ENCODE data around the gene PGM1.
A peak's percentile ranks its signal among the peaks of the same experiment; 100 is the strongest.

Gene PGM1

DNA sequence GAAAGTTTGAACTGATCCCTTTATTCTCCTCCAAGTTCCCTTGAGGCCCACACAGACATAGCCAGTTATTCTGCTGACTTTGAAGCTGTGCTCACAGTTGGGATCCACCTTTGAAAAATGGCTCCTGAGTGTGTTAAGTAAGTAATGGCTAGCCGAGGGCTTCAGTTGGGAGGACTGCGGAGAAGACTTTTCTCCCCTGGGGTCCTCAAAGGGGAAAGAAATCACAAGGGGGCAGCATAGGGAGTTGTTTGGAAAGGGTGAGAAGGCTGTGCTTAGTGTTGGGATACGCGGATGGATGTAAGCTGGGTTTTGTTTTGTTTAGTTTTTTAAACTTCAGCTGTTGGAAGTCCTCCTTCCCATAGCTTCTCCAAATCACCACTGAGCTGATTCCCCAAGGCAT is 8.3 kb downstream of the PGM1 start:
- no peak for DNase-seq

DNA sequence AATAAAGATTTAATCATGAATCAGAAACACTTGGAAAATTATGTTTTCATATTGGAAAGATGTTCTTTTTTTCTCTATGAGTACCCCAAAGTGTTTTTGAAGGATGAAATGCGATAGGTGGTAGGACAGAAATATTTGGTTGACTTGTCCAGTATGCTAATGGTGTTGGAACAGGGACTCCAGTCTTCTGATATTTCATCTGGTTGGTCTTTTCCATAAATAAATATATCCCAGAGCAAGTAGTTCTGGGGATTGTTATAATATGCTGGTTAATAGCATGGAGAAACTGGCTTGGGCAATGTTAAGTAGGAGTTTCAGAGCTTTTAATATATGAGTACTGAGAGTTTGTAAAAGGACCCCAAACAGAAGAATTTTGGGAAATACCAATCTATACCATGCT is 8.7 kb downstream of the PGM1 start:
- DNase-seq: no peak

DNA sequence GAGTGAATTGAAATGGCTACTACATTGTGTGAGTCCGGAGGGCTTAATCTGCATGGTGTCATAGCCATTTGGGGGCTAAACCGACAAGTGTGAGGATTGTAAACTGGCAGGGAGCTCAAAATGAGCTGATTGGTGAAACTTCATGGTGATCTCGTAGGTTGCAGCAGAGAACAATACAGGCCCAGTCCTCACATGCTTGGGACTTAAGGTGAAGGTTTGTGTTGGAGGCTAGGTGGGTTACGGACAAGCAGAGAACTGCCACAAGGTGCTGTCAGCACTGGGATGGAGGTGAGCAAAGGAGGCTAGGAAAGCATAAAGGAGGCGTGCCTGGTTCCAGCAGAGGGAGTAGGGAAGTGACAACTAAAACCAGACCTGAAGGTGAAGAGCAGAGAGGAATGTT is 9.4 kb downstream of the PGM1 start:
- DNase-seq: no peak

DNA sequence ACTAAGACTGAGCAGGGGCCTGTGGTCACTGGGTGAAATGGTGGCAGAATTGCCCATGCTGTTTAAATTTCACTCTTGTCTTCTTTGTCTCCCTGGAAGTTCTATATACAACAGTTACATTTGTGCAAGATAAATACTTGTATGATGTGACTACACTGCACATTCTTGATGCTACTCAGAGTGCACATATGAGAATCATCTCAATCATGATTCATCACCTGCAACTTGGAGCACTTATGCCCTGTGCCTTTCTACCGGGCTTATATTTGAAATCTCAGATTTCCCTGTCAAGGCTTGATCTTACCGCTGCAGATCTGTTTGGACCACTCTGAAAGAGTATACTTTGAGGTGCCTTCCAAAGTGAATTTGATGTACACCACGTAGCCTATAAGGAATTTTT is 10.6 kb downstream of the PGM1 start:
- no peak for DNase-seq

DNA sequence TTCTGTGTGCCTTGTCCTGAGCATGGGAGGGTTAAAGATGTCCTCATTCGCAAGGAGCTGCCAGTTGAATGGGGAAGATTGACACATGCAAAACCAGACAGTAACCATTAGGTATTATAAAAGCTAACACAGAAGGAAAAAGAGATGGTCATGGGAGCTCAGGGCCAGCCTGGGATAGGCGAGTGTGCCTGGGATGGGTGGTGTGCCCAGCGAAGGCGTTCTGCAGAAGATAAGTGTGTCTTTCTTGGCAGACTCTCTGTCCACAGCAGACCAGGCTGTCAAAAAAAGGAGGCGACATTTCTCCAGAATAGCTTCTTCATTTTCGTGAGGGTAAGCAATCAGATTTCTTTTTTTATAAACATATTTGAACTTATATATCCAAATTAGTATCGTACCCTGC is 14.1 kb downstream of the PGM1 start:
- DNase-seq: no peak

DNA sequence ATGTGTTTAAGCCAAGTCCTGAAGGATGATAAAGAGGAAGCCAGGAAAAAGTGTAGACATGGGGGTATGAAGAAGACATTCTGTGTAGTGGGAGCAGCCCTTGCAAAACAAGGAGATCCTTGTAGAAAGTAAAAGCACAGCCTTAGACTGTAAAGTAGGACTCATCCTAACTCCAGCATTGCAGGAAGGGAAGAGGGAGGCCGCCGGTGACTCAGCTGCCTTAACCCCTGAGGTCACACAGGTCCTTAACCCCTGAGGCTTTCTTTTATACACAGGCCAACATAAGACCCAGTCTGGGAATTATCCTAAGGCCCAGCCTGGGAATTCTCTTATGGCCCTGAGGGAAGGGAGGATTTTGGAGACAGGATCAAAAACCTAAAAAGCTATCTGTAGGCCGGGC is 18.0 kb downstream of the PGM1 start:
- no peak for DNase-seq

DNA sequence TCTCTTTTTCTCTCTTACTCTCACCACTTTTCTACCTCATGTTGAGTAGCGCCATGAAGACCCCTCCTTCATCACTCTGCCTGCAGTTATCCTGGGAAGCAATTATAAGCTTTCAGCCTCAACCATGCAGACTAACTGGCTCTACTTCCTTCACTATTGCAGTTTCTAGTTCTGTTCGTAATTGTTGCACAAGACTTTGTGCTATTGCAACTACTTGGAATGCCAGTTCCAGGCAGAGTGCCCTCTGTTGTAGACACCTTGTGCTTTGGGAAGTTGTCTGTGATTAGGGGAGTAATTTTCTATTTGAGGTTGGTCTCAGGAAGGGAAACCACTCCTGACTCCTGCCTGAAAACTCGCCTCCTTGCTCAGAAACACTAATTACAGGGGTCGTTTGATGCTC is 19.4 kb downstream of the PGM1 start:
- no peak for DNase-seq

DNA sequence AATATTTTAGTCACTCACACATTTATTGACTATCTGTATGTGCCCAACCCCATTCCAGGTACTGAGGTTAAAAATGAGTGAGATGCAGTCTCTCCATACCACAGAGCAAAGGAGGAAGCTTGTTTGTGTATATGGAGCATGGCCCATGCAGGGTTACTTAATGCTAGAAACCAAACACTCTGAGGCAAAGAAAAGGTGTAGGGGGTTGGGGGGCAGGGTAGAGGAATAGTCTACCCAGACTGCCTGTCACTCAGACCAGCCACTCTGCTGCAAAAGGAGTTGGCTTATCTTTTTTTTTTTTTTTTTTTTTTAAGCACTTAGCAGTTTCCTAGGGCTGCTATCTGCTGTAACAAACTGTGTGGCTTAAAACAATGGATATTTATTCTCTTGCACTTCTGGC is 19.8 kb downstream of the PGM1 start:
- DNase-seq: no peak

DNA sequence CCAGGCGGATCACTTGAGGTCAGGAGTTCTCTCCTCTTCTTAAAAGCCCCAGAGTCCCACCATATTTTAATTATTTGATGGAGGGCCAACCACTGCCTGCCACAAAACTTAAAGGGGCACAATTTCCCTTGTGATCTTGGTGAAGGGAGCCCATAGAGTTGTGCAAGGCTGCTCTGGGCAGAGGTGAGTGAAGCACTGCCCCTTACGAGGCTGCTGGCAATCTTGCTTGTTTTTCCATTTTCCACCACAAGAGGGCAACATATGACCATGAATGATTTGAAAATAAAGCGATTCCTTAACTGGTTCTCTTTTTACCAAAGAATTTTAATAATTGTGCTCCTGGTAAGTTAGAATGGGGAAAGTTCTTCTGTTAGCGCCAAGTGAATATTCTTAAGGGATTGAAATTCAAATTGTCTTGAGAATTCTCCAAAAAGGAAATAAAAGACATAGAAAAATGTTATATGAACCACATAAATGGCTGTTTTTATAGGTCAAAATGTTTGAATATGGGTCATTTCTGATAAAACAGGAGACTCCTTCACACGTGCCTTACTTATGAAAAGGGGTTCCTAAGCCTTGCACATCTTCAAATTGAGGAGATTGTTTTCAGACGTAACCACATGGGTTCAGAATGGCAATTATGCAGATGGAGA is 22.7 kb downstream of the PGM1 start:
- DNase-seq: peak; percentile 84

DNA sequence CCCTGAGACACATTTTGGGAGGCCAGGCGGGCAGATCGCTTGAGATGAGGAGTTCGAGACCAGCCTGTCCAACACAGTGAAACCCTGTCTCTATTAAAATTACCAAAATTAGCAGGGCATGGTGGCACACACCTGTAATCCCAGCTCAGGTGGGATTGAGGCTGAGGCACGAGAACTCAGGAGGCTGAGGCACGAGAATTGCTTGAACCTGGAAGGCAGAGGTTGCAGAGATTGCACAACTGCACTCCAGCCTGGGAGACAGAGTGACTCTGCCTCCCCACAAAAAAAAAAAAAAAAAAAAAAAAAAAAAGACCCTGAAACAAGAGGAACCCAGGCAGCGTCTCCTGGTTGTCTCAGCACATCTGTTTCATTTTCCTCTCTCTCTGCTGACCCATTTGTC is 24.2 kb downstream of the PGM1 start:
- no peak for DNase-seq

DNA sequence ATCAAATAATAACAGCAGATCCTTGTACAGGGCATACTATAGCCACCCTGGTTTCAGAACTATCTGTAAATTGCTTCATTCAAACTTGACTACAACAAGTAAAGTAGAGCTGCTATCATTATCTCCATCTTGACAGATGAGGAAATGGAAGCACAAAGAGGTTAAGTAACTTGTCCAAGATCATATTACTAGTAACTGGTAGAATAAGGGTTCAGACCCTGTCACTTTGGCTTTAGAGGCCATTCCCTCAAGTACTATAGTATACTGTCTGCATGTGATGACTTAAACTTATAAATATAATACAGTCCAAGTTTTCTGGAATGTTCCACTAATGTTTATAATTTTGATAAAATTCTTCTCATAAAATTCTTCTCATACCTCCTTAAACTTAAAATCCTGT is 24.8 kb downstream of the PGM1 start:
- DNase-seq: no peak

DNA sequence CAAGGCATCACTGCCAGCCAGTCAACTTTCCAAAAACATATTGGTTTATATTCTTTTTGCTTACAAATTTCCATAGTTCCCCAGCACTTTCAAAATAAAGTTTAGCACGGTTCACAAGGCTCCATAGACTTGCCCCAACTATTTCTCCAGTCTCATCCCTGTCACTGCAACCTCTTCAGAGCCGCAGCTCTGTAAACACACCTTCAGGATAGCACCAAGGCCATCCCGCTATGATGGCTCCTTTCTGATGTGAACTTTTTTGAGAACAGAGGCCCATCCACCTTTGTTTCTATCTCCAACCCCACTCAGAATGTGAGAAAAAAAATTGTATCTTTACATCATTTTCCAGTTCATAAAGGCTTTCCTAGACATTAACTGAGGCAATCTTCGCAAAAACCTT is 26.3 kb downstream of the PGM1 start:
- DNase-seq: no peak

DNA sequence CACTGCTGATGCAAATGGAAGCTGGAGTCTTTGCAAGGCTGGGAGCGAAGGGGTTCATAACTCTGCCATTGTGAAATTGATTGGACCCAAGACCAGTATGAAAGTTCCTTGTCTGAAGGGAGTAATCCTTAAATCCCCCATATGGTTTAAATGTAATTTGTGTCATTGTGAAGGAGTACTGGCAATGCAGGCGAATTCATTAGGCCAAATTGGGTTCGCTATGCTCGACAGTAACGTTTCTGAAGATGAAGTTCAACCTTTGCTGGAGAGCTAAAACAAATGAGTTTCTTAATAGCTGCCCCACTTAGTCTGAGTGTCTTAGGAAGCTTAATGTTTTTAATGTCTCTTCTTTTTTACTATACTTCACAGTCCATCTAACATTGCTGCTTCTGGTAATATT is 27.5 kb downstream of the PGM1 start:
- DNase-seq: no peak

DNA sequence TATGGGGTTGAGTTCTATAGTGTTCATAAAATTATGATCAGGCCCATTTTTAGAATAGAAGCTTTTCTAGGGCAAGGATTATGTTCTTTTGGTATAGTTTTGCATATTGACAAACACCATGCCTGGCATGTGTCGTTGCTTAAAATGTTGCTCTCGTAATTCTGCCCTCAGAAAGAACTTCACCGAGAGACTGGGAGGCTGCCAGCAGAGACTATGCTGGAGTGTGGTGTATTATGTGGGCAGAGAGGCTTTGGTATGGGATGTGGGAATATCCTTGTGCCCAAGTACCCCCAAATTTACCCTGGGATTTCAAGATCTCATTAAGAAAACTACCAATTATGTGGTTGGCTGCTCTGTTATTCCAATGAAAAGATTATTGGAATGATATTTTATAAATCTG is 27.9 kb downstream of the PGM1 start:
- no peak for DNase-seq

DNA sequence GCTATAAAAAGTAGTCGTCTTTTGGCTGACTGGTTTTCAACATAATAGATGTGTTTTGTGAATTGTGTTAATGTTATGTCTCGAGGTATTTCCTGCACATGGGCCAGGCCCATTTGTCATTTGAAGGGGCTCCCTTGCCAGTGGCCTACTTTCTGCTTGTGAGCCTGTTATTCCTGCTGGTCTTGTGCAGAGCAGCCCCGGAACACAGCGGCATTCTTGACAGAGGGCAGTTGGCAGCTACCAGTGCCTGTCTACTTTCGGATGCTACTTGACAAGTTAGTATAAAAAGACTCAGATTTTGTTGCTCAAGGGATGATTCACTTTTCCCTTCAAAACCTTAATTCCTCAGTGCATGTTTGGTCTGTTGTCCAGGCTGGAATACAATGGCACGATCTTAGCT is 28.5 kb downstream of the PGM1 start:
- DNase-seq: no peak

DNA sequence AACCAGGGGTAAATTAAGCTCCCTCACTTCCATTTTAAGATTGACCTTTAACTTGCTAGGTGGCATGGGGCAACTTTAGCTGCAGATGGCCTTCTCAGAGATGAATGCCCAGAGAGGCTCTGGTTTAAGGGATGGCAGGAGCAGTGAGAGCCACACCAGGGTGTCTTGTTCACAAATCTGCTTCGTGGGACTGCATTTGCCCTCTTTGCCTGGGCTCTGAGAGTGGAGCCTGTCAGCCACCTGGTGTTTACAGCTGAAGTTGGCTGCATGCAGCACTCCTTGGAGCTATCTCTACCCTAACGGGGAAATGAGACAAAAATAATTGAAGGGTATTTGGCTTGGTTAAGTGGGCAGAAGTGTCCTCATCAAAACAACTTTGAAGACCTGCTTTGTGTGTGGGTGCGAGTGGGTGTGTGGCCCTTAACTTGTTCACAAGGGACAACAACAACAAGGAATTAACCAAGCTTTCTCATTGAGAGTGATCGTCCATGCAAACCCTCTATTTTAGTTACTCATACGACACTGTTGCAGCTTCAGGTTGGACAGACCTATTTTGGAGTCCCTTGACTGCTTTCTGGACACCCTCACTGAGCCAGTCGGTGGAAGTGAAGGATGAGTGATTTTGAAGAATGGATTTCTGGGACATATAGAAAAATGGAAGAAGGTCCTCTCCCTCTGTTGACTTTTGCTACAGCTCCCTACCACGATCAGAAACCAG is 29.8 kb downstream of the PGM1 start:
- no peak for DNase-seq

DNA sequence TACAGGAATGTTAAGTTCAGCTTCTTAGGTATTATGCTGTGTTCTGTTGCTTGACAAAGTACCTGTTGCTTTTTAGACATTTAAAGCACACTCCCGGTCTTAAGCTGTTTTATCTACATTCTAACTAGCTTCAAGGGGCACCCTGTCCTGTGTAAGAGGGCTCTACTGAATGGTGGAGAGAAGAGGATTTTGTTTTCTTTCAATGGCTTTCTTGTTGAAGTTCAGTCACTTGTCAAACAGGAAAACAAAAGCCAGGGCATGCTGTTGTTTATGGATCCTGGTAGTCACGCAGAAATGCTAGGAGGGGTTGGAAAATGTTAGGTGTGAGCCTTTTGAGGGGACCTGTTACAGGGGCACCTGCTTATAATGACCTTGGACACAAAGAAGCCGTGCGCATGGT is 30.7 kb downstream of the PGM1 start:
- DNase-seq: no peak

DNA sequence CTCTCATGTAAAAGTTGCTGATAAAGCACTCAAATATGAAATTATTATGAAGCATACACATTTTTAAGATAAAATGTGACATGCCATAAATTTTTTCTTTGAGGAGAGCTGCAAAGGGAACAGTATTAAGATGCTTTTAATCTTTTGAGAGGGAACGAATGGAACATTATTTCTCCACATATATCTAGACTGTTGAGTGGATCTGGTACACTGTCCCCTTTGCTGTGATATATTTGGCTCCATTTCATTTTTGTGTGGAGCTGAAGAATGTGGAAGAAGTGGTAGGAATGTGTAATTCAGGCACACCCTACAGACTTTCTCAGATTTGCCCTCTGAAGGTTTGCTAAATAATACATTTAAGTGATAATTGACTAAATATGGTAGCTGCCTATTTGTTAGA is 31.7 kb downstream of the PGM1 start:
- no peak for DNase-seq

DNA sequence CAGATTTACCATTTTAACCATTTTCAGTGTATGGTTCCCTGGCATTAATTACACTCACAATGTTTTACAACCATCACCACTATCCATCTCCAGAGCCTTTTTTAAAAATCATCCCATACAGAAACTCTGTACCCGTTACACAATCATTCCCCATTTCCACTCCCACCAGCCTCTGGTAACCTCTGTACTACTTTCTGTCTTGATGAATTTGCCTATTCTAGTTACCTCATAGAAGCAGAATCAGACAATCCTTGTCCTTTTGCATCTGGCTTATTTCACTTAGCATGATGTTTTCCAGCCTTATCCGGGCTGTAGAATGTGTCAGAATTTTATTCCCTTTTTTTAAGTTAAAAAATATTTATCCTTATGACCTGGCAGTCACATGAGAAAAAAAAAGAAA is 33.0 kb downstream of the PGM1 start:
- no peak for DNase-seq

DNA sequence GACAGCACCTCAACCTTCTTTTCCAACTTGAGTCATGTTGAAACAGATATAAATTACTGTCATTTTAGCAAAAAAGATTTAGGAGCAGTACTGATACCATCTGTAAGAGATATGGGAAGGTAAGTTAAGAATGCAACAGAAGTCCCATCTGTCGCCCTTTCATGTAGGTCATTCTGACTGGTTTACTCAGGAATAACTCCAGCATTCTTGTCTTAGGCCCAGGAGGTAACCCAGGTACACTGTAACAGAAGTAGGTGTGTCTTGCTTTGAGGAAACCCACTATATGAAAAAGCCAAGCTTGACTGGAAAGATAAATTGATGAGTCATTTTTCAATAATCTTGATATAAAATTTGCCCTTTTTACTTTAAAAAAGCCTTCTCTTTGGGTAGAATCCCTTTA is 35.4 kb downstream of the PGM1 start:
- no peak for DNase-seq

DNA sequence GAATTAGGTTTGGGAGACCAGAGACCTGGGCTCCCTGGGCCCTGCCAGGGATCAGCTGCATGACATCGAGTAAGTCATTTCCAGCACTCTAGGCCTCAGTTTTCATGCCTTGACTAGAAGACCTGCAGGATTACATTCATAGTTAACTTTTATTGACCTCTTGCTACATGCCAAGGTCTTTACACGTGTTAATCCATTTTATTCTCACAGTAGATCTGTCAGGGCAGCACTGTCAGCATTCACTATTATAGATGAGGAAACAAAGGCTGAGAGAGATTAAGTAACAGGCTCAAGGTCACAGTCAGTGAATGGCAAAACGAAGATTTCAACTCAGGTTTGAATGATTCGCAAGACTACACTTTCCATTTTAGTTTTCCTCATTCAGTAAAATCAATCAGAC is 37.0 kb downstream of the PGM1 start:
- DNase-seq: no peak

DNA sequence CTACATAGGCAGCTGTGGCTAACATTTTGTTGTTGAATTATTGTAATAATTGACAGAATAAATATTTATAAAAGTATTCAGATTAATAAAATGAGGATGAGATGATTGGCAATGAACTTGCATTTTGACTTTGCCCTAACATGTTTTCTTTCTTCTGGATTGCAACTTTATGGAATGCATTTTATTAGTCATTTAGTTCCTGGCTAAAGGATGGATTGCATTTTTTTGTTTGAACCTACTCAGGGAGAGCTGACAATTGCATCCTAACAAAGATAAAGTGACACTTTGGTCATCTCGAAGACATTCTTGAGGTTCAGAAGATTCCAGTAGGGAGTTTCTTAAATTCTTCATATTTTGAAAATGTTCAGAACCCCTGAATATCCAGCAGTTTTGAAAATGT is 37.5 kb downstream of the PGM1 start:
- no peak for DNase-seq

DNA sequence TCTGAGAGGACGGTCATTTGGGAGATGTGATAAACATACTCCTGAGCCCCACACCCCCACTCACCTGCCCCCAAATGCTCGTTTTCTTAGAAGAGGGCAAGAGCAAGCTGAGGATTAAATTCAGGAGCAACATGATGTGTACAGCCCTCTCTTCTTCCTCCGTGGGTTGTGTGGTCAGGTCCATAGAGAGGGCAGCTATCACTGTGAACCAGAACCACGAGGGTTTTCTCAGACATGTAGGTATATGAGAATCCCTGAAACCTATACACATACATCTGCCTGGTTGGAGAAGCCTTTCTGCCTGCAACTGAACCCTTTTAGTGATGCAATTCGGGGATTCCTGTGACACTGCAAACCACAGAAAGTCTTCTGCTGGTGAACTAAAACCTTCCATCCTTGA is 38.9 kb downstream of the PGM1 start:
- no peak for DNase-seq

DNA sequence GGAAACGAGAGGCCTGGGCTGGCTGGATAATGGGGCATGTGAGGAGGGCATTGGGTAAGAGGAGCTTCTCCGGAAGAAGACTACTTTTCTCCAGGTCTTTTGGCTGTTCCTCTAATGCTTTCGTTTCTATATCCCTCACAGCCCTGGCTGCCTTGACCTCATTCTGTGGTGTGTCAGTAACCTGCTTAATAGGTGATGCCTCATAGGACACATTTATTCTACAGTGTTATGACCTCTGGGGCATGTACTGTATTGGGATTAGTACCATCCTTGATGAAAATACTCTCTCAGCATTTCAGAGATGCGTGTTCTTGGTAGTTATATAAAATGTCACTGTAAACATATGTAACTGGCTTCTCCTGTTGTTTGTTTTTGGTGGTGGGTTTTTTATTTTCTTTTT is 40.1 kb downstream of the PGM1 start:
- no peak for DNase-seq

DNA sequence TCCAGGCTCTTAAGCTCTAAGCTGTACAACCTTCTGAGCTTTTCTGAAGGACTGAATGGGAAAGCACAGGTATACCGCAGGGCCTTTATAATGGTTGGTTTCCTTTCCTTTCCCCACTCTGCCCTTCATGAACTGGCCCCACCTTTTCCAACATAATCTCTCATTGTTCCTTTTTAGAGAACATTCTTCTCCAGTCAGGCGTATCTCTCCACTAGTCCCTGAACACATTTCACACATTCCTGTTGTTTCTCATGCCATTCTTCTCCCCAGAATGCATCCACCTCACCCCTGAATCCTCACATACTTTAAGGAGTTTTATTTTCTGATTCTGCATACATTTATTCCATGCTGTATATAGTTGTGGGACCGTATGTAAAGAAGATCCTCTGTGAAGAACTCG is 41.3 kb downstream of the PGM1 start:
- DNase-seq: no peak

Data from CD4-positive, alpha-beta T cell treated with Interleukin-4 for 4 hours (primary cell).